AG08395 (cell line): ENCODE measurements around the gene NFIX.

ENCODE experiments used
- DNase-seq: peaks from one replicate; pipeline ENCODE4 v3.0.0; 2012; ENCODE audit warnings: mixed read lengths, low spot score

NFIX gene

DNA sequence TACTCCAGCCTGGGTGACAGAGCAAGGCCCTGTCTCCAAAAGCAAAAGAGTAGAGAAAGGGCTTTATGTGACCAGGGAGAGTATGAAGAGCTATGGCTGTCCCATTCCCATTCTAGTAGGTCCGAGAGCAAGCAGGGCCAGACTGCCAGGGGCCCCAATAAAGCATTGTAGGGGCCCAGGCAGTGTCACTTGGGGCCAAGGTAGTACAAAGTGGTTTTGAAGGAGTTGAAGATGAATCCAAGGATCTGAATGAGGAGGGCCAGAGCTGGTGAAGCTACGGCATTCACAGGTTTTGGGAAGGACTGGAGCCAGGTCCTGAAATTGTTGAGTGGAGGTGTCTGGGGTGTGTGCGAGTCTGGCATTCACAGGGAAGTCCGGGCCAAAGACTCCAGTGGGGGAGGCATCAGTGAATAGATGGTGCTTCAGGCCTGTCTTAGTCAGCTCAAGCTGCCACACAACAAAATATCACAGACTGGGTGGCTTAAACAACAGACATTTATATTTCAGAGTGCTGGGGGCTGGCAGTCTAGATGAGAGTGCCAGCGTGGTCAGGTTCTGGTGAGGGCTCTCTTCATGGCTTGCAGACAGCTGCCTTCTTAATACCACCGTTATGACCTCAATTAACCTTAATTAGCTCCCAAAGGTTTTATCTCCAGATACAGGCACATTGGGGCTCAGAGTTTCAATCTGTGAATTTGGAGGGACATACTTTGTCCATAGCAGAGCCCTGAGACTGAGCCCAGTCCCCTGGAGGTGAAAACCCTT lies 132.7 kb downstream of the NFIX start:
- no peak for DNase-seq

DNA sequence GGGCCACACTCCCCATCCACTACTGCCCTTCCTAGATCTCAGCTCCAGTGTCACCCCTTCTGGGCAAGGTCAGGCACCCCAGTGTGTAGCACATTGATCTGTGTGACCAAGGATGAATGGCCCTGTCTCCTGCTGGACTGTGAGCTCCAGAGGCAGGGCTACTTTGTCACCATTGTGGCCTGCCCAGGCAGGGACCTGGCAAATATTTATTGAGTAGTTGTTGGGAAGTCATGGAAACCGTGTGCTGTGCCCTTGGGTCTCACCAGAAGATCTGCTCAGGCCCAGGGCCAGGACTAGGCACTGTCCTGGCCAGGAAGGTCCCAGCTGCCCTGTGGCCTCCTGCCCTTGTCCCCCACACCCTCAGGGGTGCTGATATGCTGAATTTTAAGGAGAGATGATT lies 133.3 kb downstream of the NFIX start:
- no peak for DNase-seq

- DNase-seq, result no peak
Observed at GRCh38 chr19:13129384-13129783, 134.1 kb downstream of the NFIX start.

DNA sequence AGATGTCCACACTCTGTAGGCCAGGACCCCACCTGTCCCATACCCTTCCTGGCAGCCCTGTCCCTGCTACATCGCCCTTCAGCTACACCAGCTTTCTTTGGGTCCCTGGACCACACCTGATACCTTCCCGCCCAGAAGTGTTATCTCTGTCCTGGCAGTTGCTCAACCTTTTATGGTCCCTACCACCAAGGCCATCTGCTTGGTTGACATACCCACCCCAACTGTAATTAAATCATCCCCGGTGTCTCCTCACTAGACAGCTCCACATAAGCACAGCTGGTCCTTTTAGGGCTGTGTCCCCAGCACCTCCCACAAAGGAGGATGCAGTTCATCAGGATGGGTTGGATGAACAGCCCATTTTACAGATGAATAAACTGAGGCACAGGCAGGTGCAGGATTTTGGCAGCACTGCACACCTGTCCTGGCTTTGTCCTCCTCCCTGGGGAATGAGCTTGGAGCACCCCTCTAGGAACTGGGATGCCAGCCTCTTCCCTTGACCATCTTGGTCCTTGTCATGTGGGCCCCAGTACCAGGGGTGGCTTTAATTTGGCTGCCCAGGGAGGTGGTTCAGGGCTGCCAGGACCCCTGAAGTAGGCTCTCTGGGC lies 135.7 kb downstream of the NFIX start:
- no peak for DNase-seq

DNA sequence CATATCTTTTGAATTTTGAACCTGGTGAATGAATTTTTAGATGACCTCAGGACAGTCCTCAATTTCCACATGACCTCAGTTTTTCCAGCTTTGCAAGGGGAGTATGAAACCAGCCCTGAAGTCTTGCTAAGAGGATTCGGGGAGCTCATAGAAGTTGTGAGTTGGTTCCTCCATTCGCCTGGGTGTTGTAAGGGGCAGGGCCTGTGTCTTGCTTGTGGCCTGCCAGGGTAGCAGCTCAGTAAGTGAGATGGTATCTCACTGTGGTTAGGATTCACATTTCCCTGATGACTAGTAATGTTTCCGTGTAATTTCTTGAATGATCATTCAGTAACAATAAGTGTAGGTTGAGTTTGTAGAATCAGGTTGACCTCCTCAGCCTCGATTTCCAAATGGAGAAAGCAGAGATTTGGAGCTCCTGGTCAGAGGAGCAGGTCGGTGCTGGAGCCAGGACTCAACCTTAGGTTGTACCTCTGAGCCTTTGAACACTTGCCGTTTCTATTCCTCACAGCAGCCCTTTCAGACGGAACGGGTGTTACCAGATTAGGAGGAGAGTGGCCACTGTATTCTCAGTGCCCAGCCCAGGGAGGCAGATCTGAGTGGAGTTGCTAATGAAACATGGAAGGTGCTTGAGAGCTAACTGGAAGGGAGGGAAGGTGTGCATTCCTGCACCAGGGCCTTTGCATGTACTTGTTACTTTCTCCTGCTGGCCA lies 137.4 kb downstream of the NFIX start:
- DNase-seq, result peak; percentile 85

DNA sequence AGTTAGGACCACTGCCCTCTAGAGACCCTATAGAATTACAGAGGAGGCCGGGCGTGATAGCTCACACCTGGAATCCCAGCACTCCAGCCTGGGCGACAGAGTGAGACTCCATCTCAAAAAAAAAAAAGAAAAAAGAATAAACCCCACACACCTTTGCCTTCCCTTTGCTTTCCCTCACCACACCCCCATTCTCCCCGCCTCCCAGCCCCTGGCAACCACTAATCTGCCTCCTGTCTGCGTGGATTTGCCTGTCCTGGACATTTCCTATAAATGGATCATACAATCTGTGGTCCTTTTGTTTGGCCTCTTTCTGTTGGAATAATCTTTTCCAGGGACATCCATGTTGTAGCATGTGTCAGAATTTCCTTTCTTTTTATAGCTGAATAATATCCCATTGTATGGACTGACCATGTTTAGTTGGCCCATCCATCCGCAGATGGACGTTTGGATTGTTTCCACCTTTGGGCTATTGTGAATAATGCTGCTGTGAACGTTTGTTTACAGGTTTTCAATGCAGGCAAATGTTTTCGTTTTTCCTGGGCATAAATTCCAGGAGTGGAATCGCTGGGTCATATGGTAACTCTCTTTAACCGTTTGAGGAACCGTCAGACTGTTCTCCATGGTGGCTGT lies 138.1 kb downstream of the NFIX start:
- no peak for DNase-seq

- DNase-seq, result no peak
Observed at GRCh38 chr19:13134626-13135025, 139.4 kb downstream of the NFIX start.

GRCh38 chr19:13135068-13136062 lies 140.1 kb downstream of the NFIX start:
- no peak for DNase-seq

GRCh38 chr19:13137290-13137794 lies 142.1 kb downstream of the NFIX start:
- DNase-seq, result no peak

DNA sequence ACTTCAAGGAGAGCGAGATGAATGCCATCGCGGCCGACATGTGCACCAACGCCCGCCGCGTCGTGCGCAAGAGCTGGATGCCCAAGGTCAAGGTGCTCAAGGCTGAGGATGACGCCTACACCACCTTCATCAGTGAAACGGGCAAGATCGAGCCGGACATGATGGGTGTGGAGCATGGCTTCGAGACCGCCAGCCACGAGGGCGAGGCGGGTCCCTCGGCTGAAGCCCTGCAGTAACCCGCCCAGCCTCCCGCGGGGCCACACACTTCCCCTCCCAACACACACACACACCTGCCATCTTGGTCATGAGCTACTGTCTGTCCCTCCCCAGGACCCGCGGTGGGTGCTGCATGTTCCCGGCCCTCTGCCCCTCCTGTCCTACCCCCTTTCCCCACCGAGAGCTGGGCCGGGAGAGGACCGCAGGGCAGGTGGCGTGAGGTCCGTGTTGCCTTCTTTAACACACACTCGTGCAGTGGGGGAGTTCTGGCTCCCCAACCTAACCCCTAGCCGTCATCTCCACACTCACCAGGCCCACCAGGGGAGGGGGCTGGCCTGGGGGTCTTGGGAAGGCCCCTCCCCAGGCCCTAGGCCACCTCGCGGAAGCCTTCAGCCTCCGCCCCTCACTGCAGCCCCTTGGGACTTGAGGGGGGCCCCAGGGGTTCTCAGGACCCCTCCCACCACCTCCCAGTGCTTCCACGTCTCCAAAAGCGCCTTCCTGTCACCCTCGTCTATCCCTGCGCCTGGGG lies 143.1 kb downstream of the NFIX start:
- no peak for DNase-seq

GRCh38 chr19:13138916-13139198 lies 143.6 kb downstream of the NFIX start:
- DNase-seq, result no peak

- DNase-seq, result no peak
Observed at GRCh38 chr19:13139633-13140311, 144.5 kb downstream of the NFIX start.

DNA sequence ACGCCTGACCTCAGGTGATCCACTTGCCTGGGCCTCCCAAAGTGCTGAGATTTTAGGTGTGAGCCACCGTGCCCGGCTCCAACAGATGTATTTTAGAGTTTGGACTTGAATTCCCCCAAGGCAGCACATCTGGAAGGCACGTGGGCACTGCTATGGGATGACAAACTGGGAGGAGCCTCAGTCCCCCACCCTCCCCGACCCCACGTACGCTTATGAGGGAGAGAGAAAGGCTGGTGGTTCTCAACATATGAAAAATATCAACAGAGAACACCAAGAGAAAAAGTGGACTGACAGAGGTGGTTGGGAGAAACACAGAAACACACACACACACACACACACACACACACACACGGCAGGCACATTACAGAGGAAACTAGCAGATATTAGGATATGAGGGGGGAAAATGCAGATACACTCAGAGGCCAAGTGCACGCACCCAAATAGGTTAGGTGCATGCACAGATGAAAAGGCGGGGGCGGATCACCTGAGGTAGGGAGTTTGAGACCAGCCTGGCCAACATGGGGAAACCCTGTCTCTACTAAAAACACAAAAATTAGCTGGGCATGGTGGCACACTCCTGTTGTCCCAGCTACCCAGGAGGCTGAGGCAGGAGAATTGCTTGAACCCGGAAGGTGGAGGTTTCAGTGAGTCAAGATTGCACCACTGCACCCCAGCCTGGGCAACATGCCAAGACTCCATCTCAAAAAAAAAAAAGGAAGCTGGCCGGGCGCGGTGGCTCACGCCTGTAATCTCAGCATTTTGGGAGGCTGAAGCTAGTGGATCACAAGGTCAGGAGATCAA lies 151.7 kb downstream of the NFIX start:
- no peak for DNase-seq
